22Rv1 (cell line): ENCODE data around the gene TMED10.

Experiments used
- ZFX ChIP-seq: fragments of 450-650 bp; IDR thresholded peaks from 2 replicates; pipeline ENCODE4 v1.6.1; 2017; ENCODE audit warnings: antibody characterized with exemption, borderline replicate concordance
- TF ChIP-seq, protein P1 (sequence below): fragments of 450-650 bp; IDR thresholded peaks from 2 replicates; pipeline ENCODE4 v1.5.1; 2017; ENCODE audit warnings: mild to moderate bottlenecking

- TF ChIP-seq, protein P1, sequence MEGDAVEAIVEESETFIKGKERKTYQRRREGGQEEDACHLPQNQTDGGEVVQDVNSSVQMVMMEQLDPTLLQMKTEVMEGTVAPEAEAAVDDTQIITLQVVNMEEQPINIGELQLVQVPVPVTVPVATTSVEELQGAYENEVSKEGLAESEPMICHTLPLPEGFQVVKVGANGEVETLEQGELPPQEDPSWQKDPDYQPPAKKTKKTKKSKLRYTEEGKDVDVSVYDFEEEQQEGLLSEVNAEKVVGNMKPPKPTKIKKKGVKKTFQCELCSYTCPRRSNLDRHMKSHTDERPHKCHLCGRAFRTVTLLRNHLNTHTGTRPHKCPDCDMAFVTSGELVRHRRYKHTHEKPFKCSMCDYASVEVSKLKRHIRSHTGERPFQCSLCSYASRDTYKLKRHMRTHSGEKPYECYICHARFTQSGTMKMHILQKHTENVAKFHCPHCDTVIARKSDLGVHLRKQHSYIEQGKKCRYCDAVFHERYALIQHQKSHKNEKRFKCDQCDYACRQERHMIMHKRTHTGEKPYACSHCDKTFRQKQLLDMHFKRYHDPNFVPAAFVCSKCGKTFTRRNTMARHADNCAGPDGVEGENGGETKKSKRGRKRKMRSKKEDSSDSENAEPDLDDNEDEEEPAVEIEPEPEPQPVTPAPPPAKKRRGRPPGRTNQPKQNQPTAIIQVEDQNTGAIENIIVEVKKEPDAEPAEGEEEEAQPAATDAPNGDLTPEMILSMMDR, result no peak
- TF ChIP-seq ZFX, result no peak
Observed at GRCh38 chr14:75151851-75152250, 24.6 kb downstream of the TMED10 start.
